OCI-LY7 (cell line): ENCODE data around the gene DGCR8. TPM values are rescaled to one million over a fixed set of nuclear protein-coding genes. Genes with fewer than 3 reads are reported as not detected.

Experiments
- BruUV-seq: library from RNA; stranded (reverse); fragments of 400-500 nt; replicated peaks from 2 replicates; lab custom pipeline; 2021; lab: Mats Ljungman, UMichigan
- CTCF ChIA-PET: fragments of 300-600 bp; sonication (Branson Sonifier 250); formaldehyde crosslinking; loops from one replicate; lab custom pipeline; 2022; ENCODE audit warnings: antibody characterized with exemption; ENCODE audit not compliant: unreplicated experiment; lab: Charles Lee
- POLR2A ChIA-PET: fragments of 300-600 bp; sonication (Branson Sonifier 250); formaldehyde crosslinking; loops from one replicate; lab custom pipeline; 2022; ENCODE audit warnings: antibody characterized with exemption; lab: Charles Lee
- DNase-seq: peaks from one replicate; pipeline ENCODE4 v3.0.0-alpha.2; 2015; ENCODE audit warnings: low spot score
- H2AFZ ChIP-seq: fragments of 200-600 bp; sonication (generic), shearing (Covaris generic); 2 replicates; pipeline ENCODE4 v1.6.1; 2014; ENCODE audit warnings: mild to moderate bottlenecking, antibody characterized with exemption, low read length, moderate library complexity
- H3K27ac ChIP-seq: fragments of 200-600 bp; sonication (generic); 2 replicates; pipeline ENCODE4 v1.5.1; 2014; ENCODE audit warnings: mixed run types, low read depth, mild to moderate bottlenecking, moderate library complexity, low read length, inconsistent platforms; ENCODE audit not compliant: poor library complexity, severe bottlenecking
- H3K36me3 ChIP-seq: fragments of 200-600 bp; sonication (generic); 2 replicates; pipeline ENCODE4 v1.6.1; 2014; ENCODE audit warnings: mild to moderate bottlenecking, antibody characterized with exemption, low read length, moderate library complexity, mixed read lengths; ENCODE audit not compliant: insufficient read depth
- H3K4me1 ChIP-seq: fragments of 200-600 bp; sonication (generic); 2 replicates; pipeline ENCODE4 v1.5.1; 2014; ENCODE audit warnings: mild to moderate bottlenecking, low read length; ENCODE audit not compliant: insufficient read depth, poor library complexity, severe bottlenecking
- H3K4me2 ChIP-seq: fragments of 200-600 bp; sonication (generic); 2 replicates; pipeline ENCODE4 v1.6.1; 2014; ENCODE audit warnings: mild to moderate bottlenecking, low read length
- H3K4me3 ChIP-seq: fragments of 200-600 bp; sonication (generic); 2 replicates; pipeline ENCODE4 v1.5.1; 2014; ENCODE audit warnings: mild to moderate bottlenecking, low read depth, low read length; ENCODE audit not compliant: poor library complexity, severe bottlenecking
- H3K79me2 ChIP-seq: fragments of 200-600 bp; sonication (generic); 2 replicates; pipeline ENCODE4 v1.6.1; 2016; ENCODE audit warnings: low read depth, mild to moderate bottlenecking, low read length, moderate library complexity, mixed read lengths; ENCODE audit not compliant: insufficient read depth
- H3K9me2 ChIP-seq: fragments of 200-600 bp; sonication (generic); 2 replicates; pipeline ENCODE4 v1.6.1; 2016; ENCODE audit warnings: mild to moderate bottlenecking, low read length, mixed read lengths; ENCODE audit not compliant: insufficient read depth
- H3K9me3 ChIP-seq: fragments of 200-600 bp; sonication (generic); 2 replicates; pipeline ENCODE4 v1.6.1; 2014; ENCODE audit warnings: mild to moderate bottlenecking, mixed run types, low read length, mixed read lengths
- H4K20me1 ChIP-seq: fragments of 200-600 bp; sonication (generic); 2 replicates; pipeline ENCODE4 v1.6.1; 2014; ENCODE audit warnings: mild to moderate bottlenecking, antibody characterized with exemption, low read length, moderate library complexity, mixed read lengths; ENCODE audit not compliant: insufficient read depth
- EZH2phosphoT487 ChIP-seq: fragments of 200-600 bp; sonication (generic); IDR thresholded peaks from 2 replicates; pipeline ENCODE4 v1.6.1; 2018; ENCODE audit warnings: low read depth, borderline replicate concordance, mild to moderate bottlenecking, mixed run types, antibody characterized with exemption, low read length, moderate library complexity, mixed read lengths
- intact Hi-C: fragments of 100-400 bp; cut with micrococcal nuclease; formaldehyde crosslinking; loops from one replicate; pipeline ENCODE4 v1.10.0; 2022; ENCODE audit not compliant: unreplicated experiment
- total RNA-seq, 2 experiments: library from RNA; depleted of rRNA in 1 of 2; stranded (reverse); fragments of >200 nt in 1 of 2; shearing (Covaris generic) in 1 of 2; gene quantifications; 2 replicates each; pipeline ENCODE4 v1.2.3, GENCODE V29; 2014 to 2022
- TF ChIP-seq, protein P1 (sequence below): fragments of 200-600 bp; sonication (generic); conservative IDR thresholded peaks from 2 replicates; pipeline ENCODE4 v1.5.1; 2014; ENCODE audit warnings: mild to moderate bottlenecking, antibody characterized with exemption, low read length, moderate library complexity, mixed read lengths

Gene DGCR8
- total RNA-seq, 2 experiments from 2014 or later: 49.5 to 68.2 TPM

DNA sequence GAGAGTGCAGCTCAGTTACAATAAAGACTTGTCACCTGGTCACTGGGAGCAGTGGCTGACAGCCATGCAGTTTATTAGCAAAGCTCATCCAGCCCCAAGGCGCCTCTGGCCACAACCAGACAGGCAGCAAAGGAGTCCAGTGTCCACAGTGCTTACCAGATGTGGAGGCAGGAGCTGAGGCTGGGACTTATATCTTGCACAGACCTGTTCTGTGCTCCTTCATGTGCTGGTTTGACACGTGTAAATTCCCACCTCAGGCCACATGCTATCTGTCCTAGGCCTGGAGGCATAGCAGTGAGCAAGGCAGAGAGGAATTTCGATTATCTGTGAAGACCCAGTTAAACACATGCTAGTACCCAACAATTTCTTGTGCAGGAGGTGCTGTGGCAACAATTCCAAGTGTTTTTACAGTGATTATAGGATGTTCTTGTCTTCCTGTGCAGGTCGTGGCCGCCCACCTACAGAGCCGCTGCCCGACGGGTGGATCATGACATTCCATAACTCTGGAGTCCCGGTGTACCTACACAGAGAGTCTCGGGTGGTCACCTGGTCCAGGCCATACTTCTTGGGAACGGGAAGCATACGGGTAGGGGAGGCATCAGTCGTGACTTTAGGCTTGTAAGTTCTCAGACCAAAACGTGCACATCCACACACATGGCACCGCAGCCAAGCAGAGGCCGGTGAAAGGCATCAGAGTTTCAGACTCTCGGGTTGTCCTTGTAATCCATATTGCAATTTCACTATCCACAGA, 9.4 kb downstream of the DGCR8 start:
- ChIA-PET POLR2A (interaction anchor here (0.6 kb wide), 1 partner anchor 42 kb away, joined by 4 read pairs; no protein-coding TSS in a partner anchor), CTCF (no interaction called here)
- H3K4me3 ChIP-seq: no peak overlapping the region
- H3K9me3 ChIP-seq: no peaks in the 10 kb centered on the region
- H3K36me3 ChIP-seq: peaks cover 90% of the 10 kb centered on the region
- intact Hi-C loops: no loop called here
- no peaks in the 10 kb centered on the region for H3K9me2 ChIP-seq
- peaks cover 5% of the 10 kb centered on the region for H3K4me1 ChIP-seq
- H2AFZ ChIP-seq: no peak overlapping the region
- 0 out of 2 replicates have a peak, but pooled peaks cover 3% of the 10 kb centered on the region for H4K20me1 ChIP-seq
- TF ChIP-seq, protein P1, sequence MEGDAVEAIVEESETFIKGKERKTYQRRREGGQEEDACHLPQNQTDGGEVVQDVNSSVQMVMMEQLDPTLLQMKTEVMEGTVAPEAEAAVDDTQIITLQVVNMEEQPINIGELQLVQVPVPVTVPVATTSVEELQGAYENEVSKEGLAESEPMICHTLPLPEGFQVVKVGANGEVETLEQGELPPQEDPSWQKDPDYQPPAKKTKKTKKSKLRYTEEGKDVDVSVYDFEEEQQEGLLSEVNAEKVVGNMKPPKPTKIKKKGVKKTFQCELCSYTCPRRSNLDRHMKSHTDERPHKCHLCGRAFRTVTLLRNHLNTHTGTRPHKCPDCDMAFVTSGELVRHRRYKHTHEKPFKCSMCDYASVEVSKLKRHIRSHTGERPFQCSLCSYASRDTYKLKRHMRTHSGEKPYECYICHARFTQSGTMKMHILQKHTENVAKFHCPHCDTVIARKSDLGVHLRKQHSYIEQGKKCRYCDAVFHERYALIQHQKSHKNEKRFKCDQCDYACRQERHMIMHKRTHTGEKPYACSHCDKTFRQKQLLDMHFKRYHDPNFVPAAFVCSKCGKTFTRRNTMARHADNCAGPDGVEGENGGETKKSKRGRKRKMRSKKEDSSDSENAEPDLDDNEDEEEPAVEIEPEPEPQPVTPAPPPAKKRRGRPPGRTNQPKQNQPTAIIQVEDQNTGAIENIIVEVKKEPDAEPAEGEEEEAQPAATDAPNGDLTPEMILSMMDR: no peak
- TF ChIP-seq EZH2phosphoT487: no peak
- H3K27ac ChIP-seq: no peak overlapping the region
- peaks cover 16% of the 10 kb centered on the region; the same call in 1 of the 2 replicates for H3K79me2 ChIP-seq
- H3K4me2 ChIP-seq: no peak overlapping the region
- DNase-seq: no peak
- no TSS peak for BruUV-seq

DNA sequence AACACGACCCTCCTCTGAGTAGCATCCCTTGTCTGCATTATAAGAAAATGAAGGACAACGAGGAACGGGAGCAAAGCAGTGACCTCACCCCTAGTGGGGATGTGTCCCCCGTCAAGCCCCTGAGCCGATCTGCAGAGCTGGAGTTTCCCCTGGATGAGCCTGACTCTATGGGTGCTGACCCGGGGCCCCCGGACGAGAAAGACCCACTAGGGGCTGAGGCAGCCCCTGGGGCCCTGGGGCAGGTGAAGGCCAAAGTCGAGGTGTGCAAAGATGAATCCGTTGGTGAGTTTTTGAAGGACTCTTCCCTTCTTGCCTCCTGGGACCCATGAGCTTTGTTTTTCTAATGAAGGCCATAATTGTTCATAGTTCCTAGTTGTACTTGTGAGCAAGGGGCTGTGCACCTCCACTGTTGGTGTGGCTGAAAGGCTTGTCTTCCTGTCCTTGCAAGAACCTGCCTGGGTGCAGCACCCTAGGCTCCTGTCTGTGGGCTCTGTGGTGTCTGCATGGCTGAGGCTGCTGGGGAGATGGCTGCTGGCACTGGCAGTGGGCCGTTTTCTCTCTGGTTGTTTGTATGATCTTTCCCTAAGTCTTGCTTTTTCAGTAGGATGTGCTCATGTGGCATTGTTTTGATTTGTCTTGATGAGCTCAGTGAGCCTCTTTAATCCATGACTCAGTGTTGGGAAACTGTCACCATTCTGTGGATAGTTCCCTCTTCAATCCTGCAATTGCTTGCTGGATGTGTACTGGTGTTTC, 10.1 kb downstream of the DGCR8 start:
- intact Hi-C loops: no loop called here
- H4K20me1 ChIP-seq: no peaks in the 10 kb centered on the region
- ChIA-PET POLR2A (interaction anchor here (1.0 kb wide), 1 partner anchor 56 kb away, joined by 3 read pairs; no protein-coding TSS in a partner anchor), CTCF (no interaction called here)
- no peak overlapping the region for H2AFZ ChIP-seq
- H3K9me2 ChIP-seq: no peaks in the 10 kb centered on the region
- peaks cover 8% of the 10 kb centered on the region; the same call in 1 of the 2 replicates for H3K79me2 ChIP-seq
- H3K9me3 ChIP-seq: no peaks in the 10 kb centered on the region
- no peak overlapping the region for H3K4me3 ChIP-seq
- TF ChIP-seq, protein P1: no peak
- TF ChIP-seq EZH2phosphoT487: no peak
- no peaks in the 10 kb centered on the region for H3K4me1 ChIP-seq
- BruUV-seq: no TSS peak
- H3K27ac ChIP-seq: no peak overlapping the region
- H3K36me3 ChIP-seq: peaks cover 97% of the 10 kb centered on the region
- no peak overlapping the region for H3K4me2 ChIP-seq
- no peak for DNase-seq
